CD4-positive, alpha-beta T cell (primary cell): ENCODE data around the gene ARCN1. TPM values are rescaled to one million over a fixed set of nuclear protein-coding genes. Genes with fewer than 3 reads are reported as not detected.

Source experiments
- ATAC-seq: fragments of 200-7000 bp; cut with Tn5 transposase; one replicate; pipeline ENCODE4 v1.10.0; 2022; ENCODE audit warnings: mild to moderate bottlenecking; ENCODE audit not compliant: poor library complexity
- CTCF ChIA-PET: fragments of 350-600 bp; sonication (Branson Sonifier 250); formaldehyde crosslinking; loops from one replicate; lab custom pipeline; 2021; ENCODE audit warnings: antibody characterized with exemption, inconsistent platforms; lab: Charles Lee
- POLR2A ChIA-PET: fragments of 350-600 bp; sonication (Branson Sonifier 250); formaldehyde crosslinking; loops from one replicate; lab custom pipeline; 2021; ENCODE audit warnings: antibody characterized with exemption, inconsistent platforms; lab: Charles Lee
- DNase-seq, 14 experiments: peaks; one replicate each; pipeline ENCODE4 v3.0.0-alpha.2; 2013 to 2020; ENCODE audit warnings: mixed read lengths in 2 of 14
- H3K27ac ChIP-seq, 2 donors: one replicate each; pipeline versions ENCODE4 v1.5.1 to v1.7.0; 2013; ENCODE audit warnings: low read length in 2 of 2, low read depth in 1 of 2, mild to moderate bottlenecking in 1 of 2
- H3K27me3 ChIP-seq, 2 experiments: 1 replicate in 1 of 2; 2 replicates in 1 of 2; pipeline versions ENCODE4 v1.6.1 to v1.7.0; 2013; ENCODE audit warnings: low read length in 2 of 2, control low read depth in 1 of 2, mild to moderate bottlenecking in 1 of 2, moderate library complexity in 1 of 2; ENCODE audit not compliant: insufficient read depth in 2 of 2, control insufficient read depth in 1 of 2
- H3K36me3 ChIP-seq: one replicate; pipeline ENCODE4 v1.6.1; 2013; ENCODE audit warnings: low read length, control low read depth; ENCODE audit not compliant: insufficient read depth
- H3K4me1 ChIP-seq: one replicate; pipeline ENCODE4 v1.6.1; 2013; ENCODE audit warnings: low read length, control low read depth; ENCODE audit not compliant: insufficient read depth
- H3K4me3 ChIP-seq: one replicate; pipeline ENCODE4 v1.5.1; 2013; ENCODE audit warnings: mild to moderate bottlenecking, low read length, moderate library complexity
- H3K9me3 ChIP-seq, 2 experiments: 1 replicate in 1 of 2; 2 replicates in 1 of 2; pipeline versions ENCODE4 v1.6.1 to v1.7.0; 2013; ENCODE audit warnings: low read length in 2 of 2, mild to moderate bottlenecking in 2 of 2, control low read depth in 1 of 2, moderate library complexity in 1 of 2; ENCODE audit not compliant: control insufficient read depth in 1 of 2, insufficient read depth in 1 of 2
- H3K27ac Mint-ChIP-seq: one replicate; pipeline ENCODE4 v1.8.0; 2020; ENCODE audit warnings: mixed read lengths
- H3K27me3 Mint-ChIP-seq: one replicate; pipeline ENCODE4 v1.8.0; 2021; ENCODE audit warnings: mixed read lengths
- H3K36me3 Mint-ChIP-seq: one replicate; pipeline ENCODE4 v1.8.0; 2021; ENCODE audit warnings: low read depth, mixed read lengths
- H3K4me1 Mint-ChIP-seq: one replicate; pipeline ENCODE4 v1.8.0; 2021; ENCODE audit warnings: low read depth, mixed read lengths
- H3K4me3 Mint-ChIP-seq: one replicate; pipeline ENCODE4 v1.8.0; 2020; ENCODE audit warnings: mild to moderate bottlenecking, mixed read lengths
- H3K9me3 Mint-ChIP-seq: one replicate; pipeline ENCODE4 v1.8.0; 2020; ENCODE audit warnings: mixed read lengths
- CTCF ChIP-seq: fragments of 200-600 bp; IDR thresholded peaks from one replicate; pipeline ENCODE4 v1.8.0; 2022; ENCODE audit warnings: antibody characterized with exemption, mild to moderate bottlenecking
- intact Hi-C, 2 experiments: fragments of 100-400 bp; cut with DNase I in 1 of 2; cut with micrococcal nuclease in 1 of 2; formaldehyde crosslinking; loops; one replicate each; pipeline versions ENCODE4 v1.15.1 to v1.9.0; 2023 to 2025; cut with DNase I, micrococcal nuclease
- total RNA-seq, 174 experiments: library from RNA in 2 of 174; stranded (reverse) in 2 of 174; gene quantifications; one replicate each; pipeline ENCODE4 v1.2.3 and lab custom pipeline; 2021 to 2026

Gene ARCN1
- total RNA-seq, 2 experiments from 2014 or later = 73.7 to 78.6 TPM

- ATAC-seq (no peak), DNase-seq (no peak)
- no peak overlapping the region for H3K4me3 ChIP-seq
- Mint-ChIP-seq H3K4me3 (no peak overlapping the region), H3K36me3 (no peaks in the 10 kb centered on the region), H3K4me1 (no peaks in the 10 kb centered on the region), H3K9me3 (no peaks in the 10 kb centered on the region), H3K27ac (no peak overlapping the region), H3K27me3 (no peaks in the 10 kb centered on the region)
- no peaks in the 10 kb centered on the region for H3K4me1 ChIP-seq
- no peak for TF ChIP-seq CTCF
- H3K9me3 ChIP-seq = no peaks in the 10 kb centered on the region
- POLR2A ChIA-PET = no interaction called here
- no peak overlapping the region for H3K27ac ChIP-seq
- H3K36me3 ChIP-seq = peaks cover 2% of the 10 kb centered on the region
- CTCF ChIA-PET = no interaction called here
- H3K27me3 ChIP-seq = no peaks in the 10 kb centered on the region
- intact Hi-C loops = no loop called here
Observed at GRCh38 chr11:118645066-118645715, 73.0 kb downstream of the ARCN1 start.

GRCh38 chr11:118646393-118646792 is 74.2 kb downstream of the ARCN1 start:
- Mint-ChIP-seq H3K27me3 (no peaks in the 10 kb centered on the region), H3K9me3 (no peaks in the 10 kb centered on the region), H3K4me1 (no peaks in the 10 kb centered on the region), H3K27ac (no peak overlapping the region), H3K4me3 (no peak overlapping the region), H3K36me3 (no peaks in the 10 kb centered on the region)
- Histone ChIP-seq H3K4me1 (no peaks in the 10 kb centered on the region), H3K27ac (no peak overlapping the region), H3K27me3 (no peaks in the 10 kb centered on the region), H3K4me3 (no peak overlapping the region), H3K9me3 (no peaks in the 10 kb centered on the region), H3K36me3 (peaks cover 2% of the 10 kb centered on the region)
- ATAC-seq = no peak
- intact Hi-C loops = no loop called here
- ChIA-PET POLR2A (no interaction called here), CTCF (no interaction called here)
- TF ChIP-seq CTCF = no peak
- no peak for DNase-seq

GRCh38 chr11:118648291-118648690 is 76.1 kb downstream of the ARCN1 start:
- H3K9me3 Mint-ChIP-seq = no peaks in the 10 kb centered on the region
- DNase-seq (no peak), ATAC-seq (no peak)
- intact Hi-C loops = no loop called here
- ChIA-PET CTCF (no interaction called here), POLR2A (no interaction called here)
- H3K27me3 Mint-ChIP-seq = no peaks in the 10 kb centered on the region
- no peak overlapping the region for H3K27ac Mint-ChIP-seq
- Histone ChIP-seq H3K9me3 (no peaks in the 10 kb centered on the region), H3K27ac (no peak overlapping the region), H3K4me1 (peaks cover 6% of the 10 kb centered on the region), H3K4me3 (no peak overlapping the region), H3K36me3 (peaks cover 2% of the 10 kb centered on the region), H3K27me3 (no peaks in the 10 kb centered on the region)
- H3K4me3 Mint-ChIP-seq = no peak overlapping the region
- no peak for TF ChIP-seq CTCF
- H3K36me3 Mint-ChIP-seq = no peaks in the 10 kb centered on the region
- H3K4me1 Mint-ChIP-seq = peaks cover 12% of the 10 kb centered on the region
